Panc1 (cell line): Measurements from ENCODE around the gene BFSP1. TPM values are rescaled to one million over a fixed set of nuclear protein-coding genes. Genes with fewer than 3 reads are reported as not detected.

Experiments
- ATAC-seq: fragments of 200-7000 bp; cut with Tn5 transposase; 2 replicates; pipeline ENCODE4 v1.9.1; 2020; ENCODE audit warnings: mild to moderate bottlenecking, moderate library complexity
- BruUV-seq: library from RNA; stranded (reverse); fragments of 400-500 nt; replicated peaks from 2 replicates; lab custom pipeline; 2021; lab: Mats Ljungman, UMichigan
- CTCF ChIA-PET: fragments of 300-600 bp; sonication (Branson Sonifier 250); formaldehyde crosslinking; loops from one replicate; lab custom pipeline; 2022; ENCODE audit warnings: antibody characterized with exemption; lab: Charles Lee
- POLR2A ChIA-PET: fragments of 300-600 bp; sonication (Branson Sonifier 250); formaldehyde crosslinking; loops from one replicate; lab custom pipeline; 2022; ENCODE audit warnings: antibody characterized with exemption; lab: Charles Lee
- DNase-seq: peaks from one replicate; pipeline ENCODE4 v3.0.0-alpha.2; 2010; ENCODE audit warnings: low read depth, low spot score
- H3K27ac ChIP-seq: 2 replicates; pipeline ENCODE4 v1.5.1; 2011; ENCODE audit warnings: mild to moderate bottlenecking, low read length, inconsistent platforms
- H3K27me3 ChIP-seq: fragments of 200-500 bp; sonication (Bioruptor generic); 2 replicates; pipeline ENCODE4 v1.6.0; 2014; ENCODE audit warnings: low read length, inconsistent platforms; ENCODE audit not compliant: control insufficient read depth, insufficient read depth
- H3K36me3 ChIP-seq: fragments of 200-500 bp; sonication (Bioruptor generic); 2 replicates; pipeline ENCODE4 v1.5.1; 2014; ENCODE audit warnings: inconsistent platforms, mild to moderate bottlenecking, low read length, moderate library complexity; ENCODE audit not compliant: control insufficient read depth, insufficient read depth
- H3K4me1 ChIP-seq: 2 replicates; pipeline ENCODE4 v1.5.1; 2011; ENCODE audit warnings: inconsistent platforms, mild to moderate bottlenecking, low read length, moderate library complexity; ENCODE audit not compliant: control insufficient read depth, insufficient read depth
- H3K4me3 ChIP-seq, 2 experiments: 2 replicates each; pipeline ENCODE4 v1.5.1; 2011 to 2012; ENCODE audit warnings: low read depth in 2 of 2, low read length in 2 of 2, mild to moderate bottlenecking in 2 of 2, inconsistent platforms in 1 of 2, moderate library complexity in 1 of 2
- H3K9me3 ChIP-seq: fragments of 200-500 bp; sonication (Bioruptor generic); 2 replicates; pipeline ENCODE4 v1.5.1; 2014; ENCODE audit warnings: low read depth, mild to moderate bottlenecking, inconsistent platforms, low read length, moderate library complexity; ENCODE audit not compliant: control insufficient read depth, insufficient read depth
- POLR2AphosphoS5 ChIP-seq: IDR thresholded peaks from 2 replicates; pipeline ENCODE4 v1.6.1; 2012; ENCODE audit warnings: mild to moderate bottlenecking, low read depth, low read length, moderate library complexity
- SIN3A ChIP-seq: IDR thresholded peaks from 2 replicates; pipeline ENCODE4 v1.6.1; 2012; ENCODE audit warnings: low read depth, mild to moderate bottlenecking, low read length, moderate library complexity, borderline replicate concordance; ENCODE audit not compliant: insufficient read depth
- TCF7L2 ChIP-seq: IDR thresholded peaks from 2 replicates; pipeline ENCODE4 v1.6.1; 2011; ENCODE audit warnings: mild to moderate bottlenecking, low read depth, low read length, inconsistent platforms
- in situ Hi-C: cut with HindIII; loops from 2 replicates; pipeline ENCODE4 v1.10.0; 2016; ENCODE audit warnings: low sequenced_read_pairs, low pct_unique_long_range_greater_than_20kb
- intact Hi-C: fragments of 100-400 bp; cut with micrococcal nuclease; formaldehyde crosslinking; loops from one replicate; pipeline ENCODE4 v1.10.0; 2022; ENCODE audit not compliant: unreplicated experiment
- total RNA-seq: library from RNA; stranded (reverse); gene quantifications from one replicate; pipeline ENCODE4 v1.2.1, GENCODE V29; 2021; ENCODE audit not compliant: unreplicated experiment
- TF ChIP-seq, protein P1 (sequence below): fragments of 450-650 bp; IDR thresholded peaks from 2 replicates; pipeline ENCODE4 v1.5.1; 2017; ENCODE audit warnings: mild to moderate bottlenecking
- TF ChIP-seq, protein P2 (sequence below), 2 experiments: IDR thresholded peaks; 2 replicates each; pipeline ENCODE4 v1.6.1; 2011 to 2012; ENCODE audit warnings: low read depth in 2 of 2, control low read depth in 1 of 2, low read length in 1 of 2, mild to moderate bottlenecking in 1 of 2, moderate library complexity in 1 of 2; ENCODE audit not compliant: insufficient read depth in 1 of 2

BFSP1 gene
- total RNA-seq, 1 experiment from 2014 or later: 6.9 TPM

DNA sequence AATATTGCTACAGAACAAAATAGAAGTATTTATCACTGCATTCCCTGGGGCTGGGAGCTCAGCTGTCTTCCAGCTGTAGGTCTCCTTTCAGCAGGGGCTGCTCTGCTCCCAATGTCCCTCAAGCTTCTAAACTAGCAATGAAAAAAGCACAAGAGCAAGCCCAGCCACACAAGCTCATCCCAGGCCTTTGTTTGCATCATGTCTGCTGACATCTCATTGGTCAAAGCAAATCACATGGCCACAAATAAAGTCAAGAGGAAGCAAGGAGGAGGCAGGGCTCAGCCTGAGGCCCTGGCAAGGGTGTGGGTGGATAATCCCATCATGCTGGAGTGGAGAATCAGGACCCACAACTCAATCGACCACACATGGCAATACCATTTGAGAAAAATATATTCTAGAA, 2.2 kb upstream of the BFSP1 start:
- Histone ChIP-seq H3K4me3 (no peak overlapping the region), H3K4me1 (peaks cover 39% of the 10 kb centered on the region), H3K36me3 (no peaks in the 10 kb centered on the region), H3K27ac (peak overlapping the region; percentile 29; the same call in 1 of the 2 replicates), H3K27me3 (no peaks in the 10 kb centered on the region), H3K9me3 (no peaks in the 10 kb centered on the region)
- DNase-seq: no peak
- no TSS peak for BruUV-seq
- TF ChIP-seq, protein P1, sequence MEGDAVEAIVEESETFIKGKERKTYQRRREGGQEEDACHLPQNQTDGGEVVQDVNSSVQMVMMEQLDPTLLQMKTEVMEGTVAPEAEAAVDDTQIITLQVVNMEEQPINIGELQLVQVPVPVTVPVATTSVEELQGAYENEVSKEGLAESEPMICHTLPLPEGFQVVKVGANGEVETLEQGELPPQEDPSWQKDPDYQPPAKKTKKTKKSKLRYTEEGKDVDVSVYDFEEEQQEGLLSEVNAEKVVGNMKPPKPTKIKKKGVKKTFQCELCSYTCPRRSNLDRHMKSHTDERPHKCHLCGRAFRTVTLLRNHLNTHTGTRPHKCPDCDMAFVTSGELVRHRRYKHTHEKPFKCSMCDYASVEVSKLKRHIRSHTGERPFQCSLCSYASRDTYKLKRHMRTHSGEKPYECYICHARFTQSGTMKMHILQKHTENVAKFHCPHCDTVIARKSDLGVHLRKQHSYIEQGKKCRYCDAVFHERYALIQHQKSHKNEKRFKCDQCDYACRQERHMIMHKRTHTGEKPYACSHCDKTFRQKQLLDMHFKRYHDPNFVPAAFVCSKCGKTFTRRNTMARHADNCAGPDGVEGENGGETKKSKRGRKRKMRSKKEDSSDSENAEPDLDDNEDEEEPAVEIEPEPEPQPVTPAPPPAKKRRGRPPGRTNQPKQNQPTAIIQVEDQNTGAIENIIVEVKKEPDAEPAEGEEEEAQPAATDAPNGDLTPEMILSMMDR: no peak
- TF ChIP-seq TCF7L2 (no peak), SIN3A (no peak), POLR2AphosphoS5 (no peak)
- TF ChIP-seq, protein P2, sequence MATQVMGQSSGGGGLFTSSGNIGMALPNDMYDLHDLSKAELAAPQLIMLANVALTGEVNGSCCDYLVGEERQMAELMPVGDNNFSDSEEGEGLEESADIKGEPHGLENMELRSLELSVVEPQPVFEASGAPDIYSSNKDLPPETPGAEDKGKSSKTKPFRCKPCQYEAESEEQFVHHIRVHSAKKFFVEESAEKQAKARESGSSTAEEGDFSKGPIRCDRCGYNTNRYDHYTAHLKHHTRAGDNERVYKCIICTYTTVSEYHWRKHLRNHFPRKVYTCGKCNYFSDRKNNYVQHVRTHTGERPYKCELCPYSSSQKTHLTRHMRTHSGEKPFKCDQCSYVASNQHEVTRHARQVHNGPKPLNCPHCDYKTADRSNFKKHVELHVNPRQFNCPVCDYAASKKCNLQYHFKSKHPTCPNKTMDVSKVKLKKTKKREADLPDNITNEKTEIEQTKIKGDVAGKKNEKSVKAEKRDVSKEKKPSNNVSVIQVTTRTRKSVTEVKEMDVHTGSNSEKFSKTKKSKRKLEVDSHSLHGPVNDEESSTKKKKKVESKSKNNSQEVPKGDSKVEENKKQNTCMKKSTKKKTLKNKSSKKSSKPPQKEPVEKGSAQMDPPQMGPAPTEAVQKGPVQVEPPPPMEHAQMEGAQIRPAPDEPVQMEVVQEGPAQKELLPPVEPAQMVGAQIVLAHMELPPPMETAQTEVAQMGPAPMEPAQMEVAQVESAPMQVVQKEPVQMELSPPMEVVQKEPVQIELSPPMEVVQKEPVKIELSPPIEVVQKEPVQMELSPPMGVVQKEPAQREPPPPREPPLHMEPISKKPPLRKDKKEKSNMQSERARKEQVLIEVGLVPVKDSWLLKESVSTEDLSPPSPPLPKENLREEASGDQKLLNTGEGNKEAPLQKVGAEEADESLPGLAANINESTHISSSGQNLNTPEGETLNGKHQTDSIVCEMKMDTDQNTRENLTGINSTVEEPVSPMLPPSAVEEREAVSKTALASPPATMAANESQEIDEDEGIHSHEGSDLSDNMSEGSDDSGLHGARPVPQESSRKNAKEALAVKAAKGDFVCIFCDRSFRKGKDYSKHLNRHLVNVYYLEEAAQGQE (IDR thresholded peaks at IDR 0.05; ENCODE audit: insufficient read depth in 1 of 2, low read depth in 2 of 2, low read length in 1 of 2): no peak
- ChIA-PET CTCF (no interaction called here), POLR2A (interaction anchor here (0.6 to 0.8 kb wide), 2 partner anchors 35 to 50 kb away, joined by 3 to 4 read pairs; no protein-coding TSS in a partner anchor)
- no peak for ATAC-seq
- intact Hi-C loops: no loop called here
- in situ Hi-C loops: no loop called here

DNA sequence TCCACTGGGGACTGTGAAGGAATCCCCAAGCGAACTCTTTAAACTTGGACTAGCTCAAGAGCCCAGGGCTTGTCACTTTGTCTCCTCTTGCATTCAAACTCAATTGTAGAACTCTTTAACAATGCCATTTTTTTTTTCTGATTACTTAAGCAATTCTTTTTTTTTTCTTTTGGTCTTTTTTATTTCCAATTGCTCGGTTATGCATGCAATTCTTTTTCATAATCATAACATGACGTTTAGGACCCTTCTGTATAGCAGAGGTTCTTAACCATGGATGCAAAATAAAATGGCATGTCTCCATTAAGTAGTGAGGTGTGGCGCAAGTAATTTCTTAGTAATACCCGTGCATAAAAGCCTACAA, 466 bp upstream of the BFSP1 start:
- H3K9me3 ChIP-seq: no peaks in the 10 kb centered on the region
- TSS peak; percentile 96 for BruUV-seq
- intact Hi-C loops (no loop called here), in situ Hi-C loops (no loop called here)
- ATAC-seq (no peak), DNase-seq (no peak)
- CTCF ChIA-PET: interaction anchor here (0.7 kb wide), 1 partner anchor 11 kb away, joined by 3 read pairs; no protein-coding TSS in a partner anchor
- H3K27ac ChIP-seq: peak overlapping the region; percentile 88
- peak overlapping the region; percentile 51 to 77 for H3K4me3 ChIP-seq
- POLR2A ChIA-PET: no interaction called here
- TF ChIP-seq, protein P2 (IDR thresholded peaks at IDR 0.05; ENCODE audit: insufficient read depth in 1 of 2, low read depth in 2 of 2, low read length in 1 of 2): no peak
- no peak for TF ChIP-seq TCF7L2
- no peak for TF ChIP-seq SIN3A
- TF ChIP-seq POLR2AphosphoS5: no peak
- TF ChIP-seq, protein P1: no peak
- H3K27me3 ChIP-seq: no peaks in the 10 kb centered on the region
- H3K4me1 ChIP-seq: peaks cover 25% of the 10 kb centered on the region
- H3K36me3 ChIP-seq: no peaks in the 10 kb centered on the region
